Choroid plexus epithelial cell (primary cell): ENCODE data around the gene AHDC1.
A peak's percentile ranks its signal among the peaks of the same experiment; 100 is the strongest.

Experiments
- DNase-seq: peaks from one replicate; pipeline ENCODE4 v3.0.0-alpha.2; 2010; ENCODE audit warnings: low read depth
- H3K4me3 ChIP-seq: 2 replicates; pipeline ENCODE4 v1.5.1; 2011; ENCODE audit warnings: low read depth, mild to moderate bottlenecking, control low read depth, low read length, moderate library complexity
- TF ChIP-seq, protein P1 (sequence below): conservative IDR thresholded peaks from 2 replicates; pipeline ENCODE4 v1.5.1; 2011; ENCODE audit warnings: low read depth, mild to moderate bottlenecking, control low read depth, inconsistent platforms, low read length, moderate library complexity

The AHDC1 gene

DNA sequence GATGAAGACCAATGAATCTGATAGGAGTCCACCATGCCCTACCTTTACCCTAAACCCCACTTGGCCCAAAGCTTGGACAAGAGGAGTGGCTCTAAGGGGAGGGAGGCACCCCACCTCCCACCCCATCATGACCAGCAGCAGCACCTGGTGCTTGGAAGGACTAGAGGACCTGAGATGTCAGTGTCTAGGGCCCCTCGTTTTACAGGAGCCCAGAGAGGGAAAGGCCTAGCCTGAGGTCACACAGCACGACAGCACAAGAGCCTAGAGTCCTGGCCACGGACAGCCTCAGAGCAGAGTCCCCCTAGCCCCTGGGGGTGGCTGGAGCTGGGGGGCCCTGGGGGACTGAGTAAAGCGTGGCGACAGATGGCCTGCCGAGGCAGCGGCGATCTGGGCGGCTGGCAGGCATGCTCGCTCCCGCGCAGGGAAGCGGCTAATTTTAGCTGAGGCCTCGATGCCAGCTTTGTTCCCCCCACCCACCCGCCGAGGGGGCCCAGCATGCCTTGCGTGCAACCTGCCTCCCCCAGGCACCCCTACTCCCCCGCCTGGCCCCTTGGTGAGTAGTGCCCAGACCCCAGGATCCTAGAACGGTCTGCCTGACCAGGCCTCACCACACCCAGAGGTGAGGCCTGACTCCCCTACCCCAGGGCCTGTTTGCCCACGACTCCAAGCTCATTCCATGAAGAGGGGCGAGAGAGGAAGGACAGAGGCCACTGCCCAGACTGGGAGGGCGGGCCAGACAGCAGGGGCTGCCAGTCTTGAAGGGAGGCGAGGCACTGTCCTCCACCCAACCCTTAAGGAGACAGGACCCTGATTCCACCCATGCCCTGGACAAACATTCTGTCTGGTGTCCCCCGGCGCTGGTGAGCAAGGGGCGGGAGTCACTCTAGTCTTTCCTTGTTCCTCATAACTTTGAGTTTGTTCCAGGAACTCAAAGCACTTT lies 39.0 kb downstream of the AHDC1 start:
- H3K4me3 ChIP-seq, result no peak overlapping the region
- TF ChIP-seq, protein P1, sequence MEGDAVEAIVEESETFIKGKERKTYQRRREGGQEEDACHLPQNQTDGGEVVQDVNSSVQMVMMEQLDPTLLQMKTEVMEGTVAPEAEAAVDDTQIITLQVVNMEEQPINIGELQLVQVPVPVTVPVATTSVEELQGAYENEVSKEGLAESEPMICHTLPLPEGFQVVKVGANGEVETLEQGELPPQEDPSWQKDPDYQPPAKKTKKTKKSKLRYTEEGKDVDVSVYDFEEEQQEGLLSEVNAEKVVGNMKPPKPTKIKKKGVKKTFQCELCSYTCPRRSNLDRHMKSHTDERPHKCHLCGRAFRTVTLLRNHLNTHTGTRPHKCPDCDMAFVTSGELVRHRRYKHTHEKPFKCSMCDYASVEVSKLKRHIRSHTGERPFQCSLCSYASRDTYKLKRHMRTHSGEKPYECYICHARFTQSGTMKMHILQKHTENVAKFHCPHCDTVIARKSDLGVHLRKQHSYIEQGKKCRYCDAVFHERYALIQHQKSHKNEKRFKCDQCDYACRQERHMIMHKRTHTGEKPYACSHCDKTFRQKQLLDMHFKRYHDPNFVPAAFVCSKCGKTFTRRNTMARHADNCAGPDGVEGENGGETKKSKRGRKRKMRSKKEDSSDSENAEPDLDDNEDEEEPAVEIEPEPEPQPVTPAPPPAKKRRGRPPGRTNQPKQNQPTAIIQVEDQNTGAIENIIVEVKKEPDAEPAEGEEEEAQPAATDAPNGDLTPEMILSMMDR, result no peak
- no peak for DNase-seq

DNA sequence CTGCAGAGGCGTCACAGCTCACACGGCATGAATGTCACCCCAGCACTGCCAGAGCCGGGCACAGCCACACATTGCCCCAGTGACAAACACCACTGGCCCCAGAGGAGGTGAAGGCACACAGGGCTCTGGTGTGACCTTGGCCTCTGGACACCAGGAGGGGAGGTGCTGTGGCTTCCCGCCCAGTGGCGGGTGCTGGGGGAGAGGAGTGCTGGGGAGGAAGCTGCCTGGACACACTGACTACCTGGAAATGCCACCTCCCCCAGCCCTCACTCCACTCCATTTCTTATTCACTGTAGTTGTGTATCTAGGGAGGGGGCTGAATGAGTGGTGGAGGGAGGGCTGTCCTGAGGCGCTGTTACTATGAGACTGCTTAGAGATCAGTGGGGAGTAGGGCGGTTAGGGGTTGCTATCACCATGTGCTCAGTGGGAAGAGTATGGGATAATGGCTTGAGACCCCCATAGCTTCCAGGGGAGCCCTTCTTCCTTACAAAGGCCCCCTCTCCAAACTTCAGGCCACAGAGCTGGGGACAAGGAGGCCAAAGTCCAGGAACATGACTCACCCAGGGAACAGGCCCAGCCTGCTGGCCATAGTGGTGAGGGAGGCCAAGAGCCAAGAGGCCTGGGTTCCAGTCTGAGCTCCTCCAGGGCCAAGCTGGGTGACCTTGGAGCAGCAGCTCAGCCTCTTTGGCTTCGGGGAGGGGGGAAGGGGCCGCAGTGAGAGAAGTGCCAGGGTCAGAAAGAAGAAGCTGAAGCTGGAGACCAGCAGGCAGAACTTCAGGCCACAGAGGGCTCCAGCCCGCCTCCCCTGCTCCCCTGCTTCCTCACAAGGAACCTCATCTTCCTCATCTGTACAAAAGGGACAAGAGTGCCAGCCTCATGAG lies 40.1 kb downstream of the AHDC1 start:
- no peak overlapping the region for H3K4me3 ChIP-seq
- TF ChIP-seq, protein P1, result no peak
- DNase-seq, result peak; percentile 40

DNA sequence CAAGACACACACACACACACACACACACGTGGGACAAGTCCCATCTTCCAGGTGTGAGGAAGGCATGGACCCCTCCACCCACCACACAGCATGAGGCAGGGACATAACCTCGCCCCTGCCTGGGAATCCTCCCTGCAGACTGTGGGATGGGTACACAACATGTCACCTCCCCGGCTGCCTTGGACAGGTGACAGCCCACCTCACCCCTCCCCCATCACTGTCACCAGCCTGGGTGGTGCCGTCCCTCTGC lies 40.7 kb downstream of the AHDC1 start:
- no peak overlapping the region for H3K4me3 ChIP-seq
- TF ChIP-seq, protein P1, result no peak
- DNase-seq, result no peak

DNA sequence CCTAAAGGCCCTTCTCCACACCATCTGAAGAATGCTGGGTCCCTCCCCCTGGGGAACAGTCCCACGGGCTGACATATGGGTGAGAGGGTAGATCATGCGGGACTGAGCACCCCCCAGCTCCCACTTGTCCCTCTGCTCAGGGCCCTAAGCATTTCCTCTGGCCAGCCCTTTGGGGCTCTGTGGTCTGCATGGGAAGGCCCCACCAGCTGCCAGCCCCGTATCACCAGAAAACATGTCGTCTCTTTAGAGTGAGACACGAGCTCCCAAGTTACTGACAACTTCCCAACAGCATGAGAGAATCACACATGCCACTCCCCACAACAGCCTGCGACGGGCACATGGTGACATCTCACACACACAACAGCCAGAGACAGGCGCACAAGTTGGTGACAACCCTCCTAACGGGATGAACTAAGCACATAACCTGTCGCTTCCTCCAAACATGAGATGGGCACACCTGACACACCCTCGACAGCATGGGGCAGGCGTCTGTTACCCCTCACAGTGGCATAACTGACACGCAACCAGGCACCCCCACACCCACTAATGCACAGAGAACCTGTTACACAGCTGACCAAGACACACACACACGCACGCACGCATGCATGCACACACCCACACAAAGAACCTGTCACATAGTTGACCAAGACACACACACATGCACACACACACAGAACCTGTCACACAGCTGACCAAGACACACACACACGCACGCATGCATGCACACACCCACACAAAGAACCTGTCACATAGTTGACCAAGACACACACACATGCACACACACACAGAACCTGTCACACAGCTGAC lies 41.2 kb downstream of the AHDC1 start:
- no peak for DNase-seq
- H3K4me3 ChIP-seq, result no peak overlapping the region
- TF ChIP-seq, protein P1, result no peak

DNA sequence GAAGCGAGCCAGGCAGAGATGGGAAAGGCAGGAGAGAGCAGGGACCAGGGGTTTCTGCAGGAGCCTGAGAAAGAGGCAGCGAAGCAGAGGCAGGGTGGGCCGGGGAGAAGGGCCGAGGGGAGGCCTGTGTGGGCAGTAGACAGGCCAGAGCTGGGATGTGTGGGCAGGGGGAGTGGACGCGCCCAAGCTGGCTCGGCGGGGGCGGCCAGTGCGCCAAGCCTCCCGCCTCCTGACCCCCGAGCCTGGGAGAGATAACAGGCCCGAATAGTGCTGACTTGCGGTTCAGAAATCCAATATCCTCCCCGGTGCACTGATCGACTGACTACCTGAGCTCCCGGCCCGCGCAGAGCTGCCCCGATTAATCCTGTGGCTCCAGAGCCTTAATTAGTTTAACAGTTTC lies 41.9 kb downstream of the AHDC1 start:
- DNase-seq, result no peak
- TF ChIP-seq, protein P1, result no peak
- no peak overlapping the region for H3K4me3 ChIP-seq

DNA sequence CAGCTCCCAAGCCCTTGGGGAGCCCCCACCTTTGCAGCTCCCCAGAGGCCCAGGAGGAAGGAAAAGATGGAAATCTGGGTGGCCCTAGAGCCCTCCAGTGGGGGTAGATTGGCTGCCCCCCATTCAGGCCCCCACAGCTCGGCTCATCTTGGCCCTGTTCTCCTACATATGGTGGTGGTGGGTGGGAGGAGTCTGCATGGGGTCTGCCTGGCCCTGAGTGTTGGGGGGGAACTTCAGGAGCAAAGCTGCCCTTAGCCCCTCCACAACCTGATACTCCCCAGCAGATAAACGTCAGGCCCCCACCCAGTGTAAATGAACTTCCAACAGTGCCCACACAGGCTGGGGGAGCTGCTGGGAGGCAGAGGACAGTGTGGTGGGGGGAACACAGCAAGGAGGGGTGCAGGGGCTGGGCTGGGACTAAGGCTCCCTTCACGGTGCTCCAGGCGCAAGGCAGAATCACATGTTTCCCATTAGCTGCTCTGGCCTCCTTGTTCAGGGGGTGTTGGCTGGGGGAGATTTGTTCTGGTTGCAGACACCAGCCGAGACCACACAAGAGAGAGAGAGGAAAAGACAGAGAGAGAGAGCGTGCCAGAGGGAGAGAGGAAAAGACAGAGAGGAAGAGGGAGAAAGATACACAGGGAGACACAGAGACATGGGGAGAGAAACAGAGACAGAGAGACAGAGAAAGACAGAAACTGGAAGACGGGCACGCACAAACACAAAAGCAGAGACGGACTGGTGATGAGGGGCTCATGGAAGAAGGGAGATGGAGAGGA lies 42.6 kb downstream of the AHDC1 start:
- no peak for DNase-seq
- TF ChIP-seq, protein P1, result no peak
- no peak overlapping the region for H3K4me3 ChIP-seq
